Right cardiac atrium (tissue), 5 donors: Measurements from ENCODE around the gene FCRLA. TPM values are rescaled to one million over a fixed set of nuclear protein-coding genes. Genes with fewer than 3 reads are reported as not detected.
A peak's percentile ranks its signal among the peaks of the same experiment; 100 is the strongest.
"Not testable (repeated sequence)": the region's sequence is repeated elsewhere in the genome, so short reads cannot be mapped to it uniquely, and the experiment has no call there.

Source experiments
- ATAC-seq, 2 donors: fragments of 200-7000 bp; cut with Tn5 transposase; one replicate each; pipeline versions ENCODE4 v1.8.0 to v1.9.1; 2020; ENCODE audit warnings: moderate library complexity in 2 of 2, mild to moderate bottlenecking in 1 of 2
- DNase-seq, 3 donors: peaks; one replicate each; pipeline ENCODE4 v3.0.0-alpha.2; 2020
- H3K27ac ChIP-seq: one replicate; pipeline ENCODE4 v1.5.1; 2013; ENCODE audit warnings: mild to moderate bottlenecking, low read length, control low read depth, moderate library complexity
- H3K27me3 ChIP-seq: one replicate; pipeline ENCODE4 v1.6.1; 2013; ENCODE audit not compliant: control insufficient read depth, insufficient read depth
- H3K4me1 ChIP-seq: one replicate; pipeline ENCODE4 v1.6.1; 2013; ENCODE audit warnings: low read length; ENCODE audit not compliant: control insufficient read depth, insufficient read depth
- H3K4me3 ChIP-seq: one replicate; pipeline ENCODE4 v1.5.1; 2013; ENCODE audit warnings: low read length, control low read depth
- H3K9me3 ChIP-seq: one replicate; pipeline ENCODE4 v1.6.1; 2013; ENCODE audit warnings: low read length; ENCODE audit not compliant: control insufficient read depth
- WGBS: extraction: QIAGEN DNeasy Blood & Tissue Kit; methylation state at CpG from one replicate; pipeline ENCODE4 v1.1.7; 2013; 5-methylcytosine and 5-hydroxymethylcytosine counted together
- intact Hi-C, 4 donors: fragments of 100-400 bp; cut with DNase I; formaldehyde crosslinking; loops; one replicate each; pipeline versions ENCODE4 v1.11.0 to v1.14.0; 2022 to 2023
- polyA plus RNA-seq: library from polyadenylated mRNA; stranded (reverse); fragments of 200-250 nt; gene quantifications from one replicate; pipeline ENCODE4 v1.2.3, GENCODE V29; 2013
- total RNA-seq, 4 donors: library from RNA; stranded (reverse); fragmentation: NEBNext Ultra II Directional; extraction: Animal tissue kit (Norgen Biotek cat#: 25700); gene quantifications; one replicate each; pipeline ENCODE4 v1.2.1, GENCODE V29; 2021
- donor health status: healthy with polysubstance abuse.
- donor health status: DM: no; HTN: yes; CAD: no.
- donor health status: DM: no; HTN: no; CAD: no.
- donor health status: DM: no; HTN: yes; CAD: no; lungs with severe emphysema.
- donor health status: DM: yes; HTN: yes; CAD: no.

Gene FCRLA
- total and polyA plus RNA-seq, 5 donors, result 0.23 TPM; not detected in 4

DNA sequence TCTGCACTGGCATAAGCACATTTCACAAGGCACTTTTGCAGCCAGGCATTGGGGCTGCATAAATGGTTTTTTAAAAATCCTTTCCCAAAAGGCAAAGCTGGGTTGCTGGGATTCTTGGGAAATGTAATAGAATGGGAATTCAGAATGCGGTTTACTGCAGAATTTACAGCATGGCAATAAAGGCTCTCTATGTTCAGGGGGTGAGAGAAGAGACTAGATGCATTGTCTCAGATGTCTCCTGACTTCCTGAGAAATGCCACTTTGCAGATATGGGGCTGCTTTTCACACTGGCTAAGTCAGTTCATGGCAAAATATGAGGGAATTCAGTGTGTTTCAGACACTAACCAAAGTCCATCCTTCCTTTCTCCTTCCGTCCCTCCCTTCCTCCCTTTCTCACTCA is 30.6 kb upstream of the FCRLA start:
- no peak for ATAC-seq

GRCh38 chr1:161676958-161677689 is 29.9 kb upstream of the FCRLA start:
- ATAC-seq (no peak), DNase-seq (peak in 1 of 3 donors; percentile 26)
- H3K4me3 ChIP-seq, result no peak overlapping the region
- intact Hi-C loops, result no loop called here
- WGBS, result 76% methylated on average over 5 of the region's 5 CpGs
- no peaks in the 10 kb centered on the region for H3K9me3 ChIP-seq
- no peaks in the 10 kb centered on the region for H3K27me3 ChIP-seq
- no peak overlapping the region for H3K27ac ChIP-seq
- H3K4me1 ChIP-seq, result no peaks in the 10 kb centered on the region

More for the DNA sequence above, 30.6 kb upstream of the FCRLA start:
- Histone ChIP-seq H3K4me1 (no peaks in the 10 kb centered on the region), H3K27me3 (no peaks in the 10 kb centered on the region), H3K4me3 (no peak overlapping the region), H3K27ac (no peak overlapping the region), H3K9me3 (no peaks in the 10 kb centered on the region)
- 91% methylated on average over 2 of the region's 2 CpGs for WGBS
- intact Hi-C loops, result no loop called here
- DNase-seq, result no peak

DNA sequence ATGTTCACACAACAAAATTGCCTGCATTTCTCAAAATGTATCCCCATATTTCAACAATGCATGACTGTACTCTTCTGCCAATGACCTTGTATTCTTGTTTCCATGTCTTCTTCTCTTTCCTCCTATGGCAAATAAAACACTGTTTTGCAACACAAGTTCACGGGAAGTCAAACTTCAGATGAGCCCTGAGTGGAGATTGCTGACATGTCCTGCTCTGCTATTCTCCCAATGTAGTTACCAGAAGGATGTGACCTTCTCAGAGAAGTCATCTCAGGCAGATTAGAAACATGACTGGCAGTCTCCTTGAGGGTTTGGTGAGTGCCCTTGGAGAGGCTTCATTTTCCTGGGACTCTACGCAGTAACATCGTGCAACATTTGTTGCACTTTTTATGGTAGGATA is 28.5 kb upstream of the FCRLA start:
- no peak overlapping the region for H3K4me3 ChIP-seq
- H3K4me1 ChIP-seq, result no peaks in the 10 kb centered on the region
- ATAC-seq, result no peak
- no peak overlapping the region for H3K27ac ChIP-seq
- H3K9me3 ChIP-seq, result no peaks in the 10 kb centered on the region
- H3K27me3 ChIP-seq, result no peaks in the 10 kb centered on the region
- WGBS, result 90% methylated on average over 3 of the region's 3 CpGs
- DNase-seq, result no peak
- intact Hi-C loops, result no loop called here

- Histone ChIP-seq H3K9me3 (no peaks in the 10 kb centered on the region), H3K27ac (no peak overlapping the region), H3K4me1 (no peaks in the 10 kb centered on the region), H3K4me3 (no peak overlapping the region), H3K27me3 (no peaks in the 10 kb centered on the region)
- intact Hi-C loops, result no loop called here
- ATAC-seq, result no peak
- DNase-seq, result no peak
- 60% methylated on average over 3 of the region's 3 CpGs for WGBS
These were observed 25.1 kb upstream of the FCRLA start for GRCh38 chr1:161681879-161682278.

- 73% methylated on average over 3 of the region's 3 CpGs for WGBS
- no peaks in the 10 kb centered on the region for H3K27me3 ChIP-seq
These were observed 18.1 kb upstream of the FCRLA start for GRCh38 chr1:161688946-161689345.

DNA sequence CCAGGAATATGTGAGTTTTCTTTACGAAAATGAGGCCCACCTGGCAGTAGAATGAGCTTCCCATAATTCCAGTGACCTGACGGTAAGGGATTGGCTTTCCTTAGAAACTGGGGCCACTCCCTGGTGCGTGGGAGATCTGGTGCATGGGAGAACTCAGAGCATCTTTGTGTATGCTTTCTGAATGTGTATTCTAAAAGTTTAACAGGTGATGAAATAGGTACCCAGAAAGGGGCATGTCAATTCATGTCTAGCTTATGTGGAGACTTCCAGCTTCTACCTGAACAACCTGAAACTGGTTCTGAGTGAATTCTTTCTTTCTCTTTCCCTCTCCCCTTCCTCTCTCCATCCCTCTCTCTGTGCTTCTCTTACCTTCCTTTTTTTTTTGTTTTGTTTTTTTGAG is 15.2 kb upstream of the FCRLA start:
- no peak overlapping the region for H3K4me3 ChIP-seq
- no peaks in the 10 kb centered on the region for H3K27me3 ChIP-seq
- WGBS, result 67% methylated on average over 3 of the region's 3 CpGs
- no peak for ATAC-seq
- H3K27ac ChIP-seq, result no peak overlapping the region
- no peak for DNase-seq
- intact Hi-C loops, result no loop called here
- H3K9me3 ChIP-seq, result no peaks in the 10 kb centered on the region
- no peaks in the 10 kb centered on the region for H3K4me1 ChIP-seq

More at GRCh38 chr1:161688946-161689345, 18.1 kb upstream of the FCRLA start:
- Histone ChIP-seq H3K4me3 (no peak overlapping the region), H3K27ac (no peak overlapping the region), H3K4me1 (no peaks in the 10 kb centered on the region), H3K9me3 (no peaks in the 10 kb centered on the region)
- DNase-seq (no peak), ATAC-seq (no peak)
- intact Hi-C loops, result no loop called here

DNA sequence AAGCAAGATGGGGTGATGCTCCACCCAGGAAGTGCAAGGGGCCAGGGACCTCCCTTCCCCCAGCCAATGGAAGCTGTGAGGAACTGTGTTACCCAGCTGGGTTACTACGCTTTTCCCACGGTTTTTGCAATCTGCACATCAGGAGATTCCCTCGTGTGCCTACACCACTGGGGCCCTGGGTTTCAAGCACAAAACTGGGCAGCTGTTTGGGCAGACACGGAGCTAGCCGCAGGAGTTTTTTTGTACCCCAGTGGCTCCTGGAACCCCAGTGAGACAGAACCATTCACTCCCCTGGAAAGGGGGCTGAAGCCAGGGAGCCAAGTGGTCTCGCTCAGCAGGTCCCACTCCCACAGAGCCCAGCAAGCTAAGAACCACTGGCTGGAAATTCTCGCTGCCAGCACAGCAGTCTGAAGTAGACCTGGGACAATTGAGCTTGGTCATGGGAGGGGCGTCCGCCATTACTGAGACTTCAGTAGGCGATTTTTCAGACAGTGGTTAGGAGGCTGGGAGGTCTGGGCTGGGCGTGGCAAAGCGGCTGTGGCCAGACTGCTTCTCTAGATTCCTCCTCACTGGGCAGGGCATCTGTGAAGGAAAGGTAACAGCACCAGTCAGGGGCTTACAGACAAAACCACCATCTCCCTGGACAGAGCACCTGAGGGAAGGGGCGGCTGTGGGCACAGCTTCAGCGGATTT is 13.9 kb upstream of the FCRLA start:
- H3K4me1 ChIP-seq, H3K4me3 ChIP-seq, H3K27ac ChIP-seq, intact Hi-C loops, DNase-seq, ATAC-seq, H3K9me3 ChIP-seq, H3K27me3 ChIP-seq: not testable (repeated sequence)
- WGBS, result 86% methylated on average over 14 of the region's 14 CpGs

- DNase-seq, H3K4me3 ChIP-seq, H3K9me3 ChIP-seq, ATAC-seq, intact Hi-C loops, H3K27ac ChIP-seq, H3K27me3 ChIP-seq, H3K4me1 ChIP-seq: not testable (repeated sequence)
- WGBS, result 86% methylated on average over 2 of the region's 2 CpGs
These were observed 8.7 kb upstream of the FCRLA start for GRCh38 chr1:161698302-161698701.

DNA sequence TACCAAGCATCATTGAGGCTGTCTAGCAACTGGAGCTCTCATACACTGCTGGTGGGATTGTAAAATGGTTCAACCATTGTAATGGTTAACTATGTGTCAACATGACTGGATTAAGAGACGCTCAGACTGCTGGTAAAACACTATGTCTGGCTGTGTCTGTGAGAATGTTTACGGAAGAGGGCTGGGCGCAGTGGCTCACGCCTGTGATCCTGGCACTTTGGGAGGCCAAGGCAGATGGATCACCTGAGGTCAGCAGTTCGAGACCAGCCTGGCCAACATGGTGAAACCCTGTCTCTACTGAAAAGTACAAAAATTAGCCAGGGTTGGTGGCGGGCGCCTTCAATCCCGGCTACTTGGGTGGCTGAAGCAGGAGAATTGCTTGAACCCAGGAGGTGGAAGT is 4.8 kb upstream of the FCRLA start:
- intact Hi-C loops, result no loop called here
- no peak for ATAC-seq

DNA sequence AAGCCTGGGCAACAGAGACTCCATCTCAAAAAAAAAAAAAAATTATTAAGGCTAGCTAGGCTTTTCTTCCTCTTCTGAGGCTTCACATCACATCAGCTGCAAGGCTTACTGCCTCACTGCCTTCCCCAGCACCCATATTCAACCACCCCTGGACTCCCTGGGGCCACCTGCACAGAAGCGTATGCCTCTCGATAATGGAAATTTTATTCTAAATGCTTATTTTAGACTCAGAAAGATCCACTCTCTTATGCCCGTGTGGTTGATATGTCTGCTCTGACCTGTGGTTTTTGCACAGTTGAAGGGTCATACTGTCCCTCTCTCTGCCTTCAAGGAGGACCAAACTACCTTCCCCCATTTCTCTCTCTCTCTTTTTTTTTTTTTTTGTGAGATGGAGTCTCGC is 1.5 kb upstream of the FCRLA start:
- Histone ChIP-seq H3K27me3 (no peaks in the 10 kb centered on the region), H3K4me3 (no peak overlapping the region), H3K27ac (no peak overlapping the region), H3K9me3 (no peaks in the 10 kb centered on the region), H3K4me1 (peaks cover 4% of the 10 kb centered on the region)
- DNase-seq, result no peak
- ATAC-seq, result no peak
- intact Hi-C loops, result no loop called here
- WGBS, result 93% methylated on average over 4 of the region's 4 CpGs

More for the DNA sequence above, 4.8 kb upstream of the FCRLA start:
- Histone ChIP-seq H3K4me3 (no peak overlapping the region), H3K27ac (no peak overlapping the region), H3K4me1 (peaks cover 4% of the 10 kb centered on the region), H3K9me3 (no peaks in the 10 kb centered on the region), H3K27me3 (no peaks in the 10 kb centered on the region)
- WGBS, result 84% methylated on average over 8 of the region's 8 CpGs
- DNase-seq, result no peak

DNA sequence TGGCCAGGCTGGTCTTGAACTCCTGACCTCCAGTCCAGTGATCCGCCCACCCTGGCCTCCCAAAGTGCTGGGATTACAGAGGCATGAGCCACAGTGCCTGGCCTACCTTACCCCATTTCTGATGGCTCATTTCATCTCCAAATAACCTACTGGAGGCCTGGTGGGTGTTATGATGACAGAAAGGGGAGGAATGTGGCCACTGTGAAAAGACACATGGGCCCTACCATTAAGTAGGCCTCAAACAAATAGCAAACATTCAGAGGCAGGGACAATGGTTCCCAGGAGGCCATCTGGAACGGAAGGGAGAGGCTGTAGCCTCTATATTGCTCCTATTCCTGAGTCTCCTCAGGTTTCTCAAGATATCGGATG is 932 bp upstream of the FCRLA start:
- ATAC-seq (no peak), DNase-seq (no peak)
- Histone ChIP-seq H3K4me1 (peaks cover 4% of the 10 kb centered on the region), H3K27me3 (no peaks in the 10 kb centered on the region), H3K9me3 (no peaks in the 10 kb centered on the region), H3K4me3 (no peak overlapping the region), H3K27ac (peak overlapping the region; percentile 72)
- WGBS, result 62% methylated on average over 3 of the region's 3 CpGs
- intact Hi-C loops, result no loop called here
